ENCODE data around the gene CAPS2.
"Not testable (repeated sequence)": the region's sequence is repeated elsewhere in the genome, so short reads cannot be mapped to it uniquely, and the experiment has no call there.

The CAPS2 gene

GRCh38 chr12:75329918-75330826 lies at the start of gene CAPS2:
TSS of gene CAPS2 (minus strand) at chr12:75330324. CDS start at chr12:75326498, 3,826 bp downstream.
- ATAC-seq, result peak; percentile 77
- peak; percentile 76 for DNase-seq

- DNase-seq (no peak), ATAC-seq (no peak)
Observed at GRCh38 chr12:75378354-75378753, 48.2 kb upstream of the CAPS2 start.

GRCh38 chr12:75374971-75375370 lies 44.8 kb upstream of the CAPS2 start:
- no peak for ATAC-seq
- DNase-seq, result no peak

- no peak for DNase-seq
- ATAC-seq, result peak; percentile 73
Observed at GRCh38 chr12:75366629-75367028, 36.5 kb upstream of the CAPS2 start.

GRCh38 chr12:75364919-75365318 lies 34.8 kb upstream of the CAPS2 start:
- ATAC-seq, result no peak
- DNase-seq, result no peak

GRCh38 chr12:75361408-75361807 lies 31.3 kb upstream of the CAPS2 start:
- DNase-seq (no peak), ATAC-seq (no peak)

- ATAC-seq, result no peak
- no peak for DNase-seq
Observed at GRCh38 chr12:75360920-75361319, 30.8 kb upstream of the CAPS2 start.

- DNase-seq (no peak), ATAC-seq (no peak)
Observed at GRCh38 chr12:75354011-75354410, 23.9 kb upstream of the CAPS2 start.

GRCh38 chr12:75350413-75350812 lies 20.3 kb upstream of the CAPS2 start:
- DNase-seq (no peak), ATAC-seq (no peak)

- ATAC-seq (no peak), DNase-seq (no peak)
Observed at GRCh38 chr12:75349946-75350345, 19.8 kb upstream of the CAPS2 start.

- DNase-seq, result not testable (repeated sequence)
- ATAC-seq, result peak; percentile 84
Observed at GRCh38 chr12:75346215-75346614, 16.1 kb upstream of the CAPS2 start.

- DNase-seq (no peak), ATAC-seq (no peak)
Observed at GRCh38 chr12:75345531-75345930, 15.4 kb upstream of the CAPS2 start.

- DNase-seq (no peak), ATAC-seq (no peak)
Observed at GRCh38 chr12:75341873-75342272, 11.7 kb upstream of the CAPS2 start.

- DNase-seq (no peak), ATAC-seq (no peak)
Observed at GRCh38 chr12:75337905-75338304, 7.8 kb upstream of the CAPS2 start.

GRCh38 chr12:75334384-75335030 lies 4.4 kb upstream of the CAPS2 start, which contains the start of gene GLIPR1L1:
TSS of gene GLIPR1L1 (plus strand) at chr12:75334670. CDS start at chr12:75334729, 59 bp downstream.
- peak; percentile 89 for ATAC-seq
- DNase-seq, result peak; percentile 85

- DNase-seq (no peak), ATAC-seq (no peak)
Observed at GRCh38 chr12:75327642-75328041, 2.5 kb downstream of the CAPS2 start.

- ATAC-seq, result no peak
- DNase-seq, result no peak
Observed at GRCh38 chr12:75323663-75324062, 6.5 kb downstream of the CAPS2 start.

GRCh38 chr12:75322464-75322863 lies 7.7 kb downstream of the CAPS2 start:
- ATAC-seq (no peak), DNase-seq (no peak)

- no peak for DNase-seq
- ATAC-seq, result no peak
Observed at GRCh38 chr12:75317784-75318183, 12.3 kb downstream of the CAPS2 start.

- no peak for ATAC-seq
- no peak for DNase-seq
Observed at GRCh38 chr12:75315518-75315917, 14.6 kb downstream of the CAPS2 start.

GRCh38 chr12:75311369-75311768 lies 18.8 kb downstream of the CAPS2 start:
- no peak for ATAC-seq

GRCh38 chr12:75308279-75308678 lies 21.8 kb downstream of the CAPS2 start:
- no peak for DNase-seq
- ATAC-seq, result no peak

More at GRCh38 chr12:75311369-75311768, 18.8 kb downstream of the CAPS2 start:
- no peak for DNase-seq
